GM18498 (cell line): ENCODE data around the gene VOPP1.

Source experiments
- ATAC-seq: cut with Tn5 transposase; IDR thresholded peaks from one replicate; pipeline ENCODE4 v1.9.1; 2021; ENCODE audit warnings: mild to moderate bottlenecking, moderate library complexity; ENCODE audit not compliant: unreplicated experiment

The VOPP1 gene

DNA sequence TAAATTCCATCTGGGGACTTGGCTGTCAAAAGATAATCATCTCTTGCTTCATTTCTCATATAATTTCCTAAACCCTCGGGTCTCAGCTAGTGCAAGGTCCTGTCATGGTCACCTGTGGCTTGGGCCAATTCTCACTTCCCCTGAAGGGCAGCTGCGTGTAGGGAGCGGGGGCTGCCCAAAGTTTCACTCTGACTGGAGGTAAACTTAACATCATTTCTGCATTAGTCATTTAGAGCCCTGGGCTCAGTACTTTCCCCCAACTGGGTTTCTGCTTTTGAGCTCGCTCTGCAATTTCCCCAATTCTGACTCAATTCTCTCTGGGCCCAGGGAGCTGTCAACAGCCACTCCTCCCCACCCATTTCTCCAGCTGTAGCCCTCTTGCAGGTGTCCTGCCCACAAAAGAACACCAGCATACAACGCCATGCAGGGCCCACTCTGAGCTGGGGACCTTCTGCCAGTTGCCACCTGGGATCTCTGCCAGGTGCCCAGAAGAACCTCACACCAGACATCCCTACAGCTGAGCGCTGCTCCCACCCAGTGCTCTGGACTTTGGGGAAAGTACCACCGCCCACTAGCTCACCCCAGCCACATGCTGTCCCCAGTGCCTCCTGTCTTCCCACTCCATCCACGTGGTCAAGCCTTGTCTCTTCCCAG lies 37.9 kb downstream of the VOPP1 start:
- ATAC-seq, result peak; percentile 73

- no peak for ATAC-seq
Measured at GRCh38 chr7:55533729-55534080, 38.6 kb downstream of the VOPP1 start.

DNA sequence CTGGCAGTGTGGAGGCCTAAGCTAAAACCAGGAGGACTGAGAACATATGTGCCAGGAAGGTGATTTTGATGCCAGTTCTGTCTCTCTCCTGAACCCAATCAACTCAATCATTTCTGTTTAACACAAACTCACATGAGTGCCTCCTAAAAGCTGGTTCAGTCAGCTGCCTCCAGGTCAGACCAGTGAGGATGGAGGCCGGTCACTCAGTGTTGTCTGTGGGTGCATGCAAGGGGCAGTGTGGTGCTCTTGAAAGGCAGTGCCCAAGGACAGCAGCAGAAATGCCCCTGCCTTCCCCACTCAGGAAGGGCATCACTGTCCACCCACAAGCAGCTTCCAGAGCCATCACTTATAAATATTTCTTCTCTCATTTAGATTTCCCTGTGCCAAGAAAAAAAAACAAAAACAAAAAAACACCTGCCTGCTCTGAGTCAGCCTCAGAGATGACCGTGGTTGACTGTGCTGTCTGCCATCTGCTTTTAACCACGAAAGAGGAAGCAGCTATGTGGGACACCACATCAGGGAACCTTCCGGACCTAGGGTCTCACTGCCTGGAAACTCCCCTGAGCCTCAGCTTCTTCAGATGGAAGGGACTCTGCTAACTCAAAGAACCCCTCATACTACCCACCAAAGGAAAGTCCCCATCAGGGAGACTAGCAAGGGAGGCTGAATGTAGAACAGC lies 39.1 kb downstream of the VOPP1 start:
- peak; percentile 66 for ATAC-seq

DNA sequence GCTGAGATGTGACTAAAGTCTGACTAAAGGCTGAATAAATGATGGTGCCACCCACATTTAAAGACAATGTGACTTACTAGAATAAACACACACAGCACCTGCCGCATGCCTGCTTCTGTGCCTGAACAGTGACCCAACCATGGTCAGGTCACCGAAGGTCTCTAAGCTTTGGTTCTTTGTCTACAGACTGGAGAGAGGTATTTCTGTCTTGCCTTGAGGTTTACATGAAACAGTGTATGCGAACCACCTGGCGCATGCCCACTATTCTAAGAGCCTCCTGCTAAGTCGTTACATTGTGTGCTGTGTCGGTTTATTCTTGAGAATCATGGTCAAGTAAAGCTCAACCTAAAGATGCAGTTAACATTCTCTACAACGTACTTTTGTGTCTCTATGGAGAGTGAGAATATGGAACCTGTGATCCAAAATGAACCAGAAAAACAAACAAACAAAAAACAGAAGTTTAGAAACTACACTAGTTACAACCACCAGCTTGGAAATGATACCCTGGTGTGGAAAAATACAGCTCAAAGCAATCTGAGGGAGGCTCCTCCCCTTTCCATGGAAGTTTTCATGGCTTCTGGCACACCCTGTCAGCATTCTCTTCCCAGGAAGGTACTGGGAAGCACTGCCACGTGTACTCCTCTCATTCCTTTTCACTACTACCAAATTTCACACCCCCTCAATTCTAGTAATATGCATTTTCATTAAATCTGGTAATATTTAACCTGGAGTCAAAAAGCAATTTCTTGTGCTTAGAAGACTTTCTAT lies 40.0 kb downstream of the VOPP1 start:
- ATAC-seq, result peak; percentile 13

- no peak for ATAC-seq
Measured at GRCh38 chr7:55531536-55531935, 40.8 kb downstream of the VOPP1 start.

- ATAC-seq, result no peak
Measured at GRCh38 chr7:55527307-55527706, 45.0 kb downstream of the VOPP1 start.

DNA sequence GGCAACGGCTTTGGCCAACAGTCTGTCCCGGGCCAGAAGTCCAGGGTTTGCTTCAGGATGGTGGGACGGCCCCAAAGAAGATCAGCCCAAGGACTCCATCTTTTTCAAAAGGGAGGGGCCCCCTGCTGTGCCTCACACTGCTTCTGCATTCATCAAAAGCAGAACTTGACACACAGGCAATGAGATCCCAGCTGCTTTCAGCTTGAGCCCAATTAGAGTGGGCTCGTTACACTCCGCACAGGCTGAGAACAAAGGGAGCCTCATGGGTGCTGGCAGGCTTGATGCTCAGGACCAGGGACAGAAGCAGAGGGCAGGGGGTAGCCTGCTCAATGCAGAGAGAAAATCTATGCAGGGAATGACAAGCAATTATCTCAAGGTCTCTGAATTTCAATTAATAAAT lies 45.5 kb downstream of the VOPP1 start:
- ATAC-seq, result peak; percentile 59

DNA sequence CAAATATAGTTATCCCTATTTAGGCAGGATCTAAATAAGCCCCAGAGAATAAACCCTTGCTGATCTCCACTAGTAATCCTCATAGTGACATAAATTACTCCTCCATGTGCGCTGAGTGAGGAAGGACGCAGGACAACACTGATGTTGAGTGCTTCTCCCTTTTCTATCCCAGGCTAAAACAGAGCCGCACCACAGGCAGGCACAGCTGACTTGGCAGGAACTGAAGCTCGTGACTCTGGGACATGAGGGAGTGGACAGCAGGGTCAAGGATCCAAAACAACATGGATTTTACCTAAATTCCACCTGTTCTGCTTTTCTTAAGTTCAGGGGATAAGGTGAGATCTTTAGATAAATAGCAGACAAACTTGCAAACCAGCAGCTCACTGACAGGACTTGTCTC lies 46.0 kb downstream of the VOPP1 start:
- no peak for ATAC-seq

- no peak for ATAC-seq
Measured at GRCh38 chr7:55524558-55525310, 47.6 kb downstream of the VOPP1 start.

DNA sequence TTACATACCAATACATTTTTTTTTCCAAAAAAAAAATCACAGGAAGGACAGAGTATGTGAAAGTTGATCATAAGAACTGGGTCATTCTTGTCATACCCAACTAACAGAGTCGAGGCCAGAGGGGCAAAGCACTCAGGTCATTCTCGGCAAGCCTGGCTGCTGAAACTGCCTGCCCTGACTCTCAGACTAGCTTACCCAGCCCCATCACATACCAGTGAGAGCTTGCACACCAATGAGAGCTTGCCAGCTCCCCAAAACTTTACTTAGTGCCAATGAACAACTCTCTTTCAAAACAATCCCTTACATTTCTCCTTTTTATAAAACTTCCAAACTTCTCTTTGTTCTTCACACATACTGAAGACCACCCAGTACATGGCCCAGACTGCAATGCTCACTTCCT lies 48.9 kb downstream of the VOPP1 start:
- no peak for ATAC-seq

GRCh38 chr7:55521917-55522902 lies 50.1 kb downstream of the VOPP1 start:
- ATAC-seq, result no peak

- no peak for ATAC-seq
Measured at GRCh38 chr7:55521512-55521911, 50.8 kb downstream of the VOPP1 start.

GRCh38 chr7:55520426-55521140 lies 51.7 kb downstream of the VOPP1 start:
- ATAC-seq, result no peak

DNA sequence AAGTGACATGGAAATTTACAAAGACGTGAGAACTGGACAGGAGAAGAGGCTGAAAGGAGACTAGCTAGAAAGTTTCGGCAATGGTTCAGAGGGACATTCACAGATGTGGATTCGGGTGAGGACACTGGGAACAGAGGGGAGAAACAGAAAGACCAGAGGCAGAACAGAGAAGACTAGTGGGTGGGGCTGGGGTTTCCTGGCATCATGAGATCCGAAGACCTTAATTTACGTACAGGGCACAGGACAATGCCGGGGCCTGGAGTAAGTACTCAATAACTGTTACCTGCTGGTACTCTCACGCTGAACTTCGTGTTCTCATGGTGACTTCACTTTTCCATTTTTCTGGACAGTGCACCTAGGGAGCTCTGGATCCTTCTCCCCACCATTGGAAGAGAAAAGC lies 53.5 kb downstream of the VOPP1 start:
- no peak for ATAC-seq

DNA sequence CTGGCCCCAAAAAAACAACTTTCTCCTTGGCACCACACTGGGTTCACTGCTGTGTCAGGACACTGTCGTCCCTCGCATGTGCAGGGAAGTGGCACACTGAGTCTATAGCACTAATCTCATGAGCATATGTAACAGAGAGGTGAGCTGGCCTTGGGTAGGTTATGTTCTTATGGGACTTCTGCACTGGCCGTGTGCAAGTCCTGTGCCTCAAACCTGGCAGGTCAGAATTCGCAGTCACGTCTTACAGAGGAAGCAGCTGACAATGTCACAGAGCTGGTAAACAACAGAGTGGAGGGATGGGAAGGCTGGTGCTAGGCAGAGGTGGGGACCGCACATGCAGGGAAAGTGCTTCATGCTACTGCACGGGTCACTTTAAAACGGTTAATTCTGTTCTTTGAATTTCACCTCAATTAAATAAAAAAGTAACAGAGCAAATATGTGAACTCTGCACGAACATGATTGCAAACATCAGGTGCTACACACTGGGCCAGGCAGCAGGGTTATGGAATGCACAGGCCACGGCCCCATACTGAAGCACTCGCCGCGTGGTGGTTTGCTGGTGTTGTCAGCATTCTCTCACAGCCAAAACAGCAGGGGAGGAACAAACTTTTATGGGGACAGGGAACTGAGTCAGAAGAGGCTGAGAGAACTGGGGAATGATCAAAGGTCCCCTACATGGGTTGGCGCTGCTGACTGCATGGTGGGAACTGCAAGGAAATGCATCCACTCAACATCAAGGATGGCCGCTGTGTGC lies 54.2 kb downstream of the VOPP1 start:
- no peak for ATAC-seq

DNA sequence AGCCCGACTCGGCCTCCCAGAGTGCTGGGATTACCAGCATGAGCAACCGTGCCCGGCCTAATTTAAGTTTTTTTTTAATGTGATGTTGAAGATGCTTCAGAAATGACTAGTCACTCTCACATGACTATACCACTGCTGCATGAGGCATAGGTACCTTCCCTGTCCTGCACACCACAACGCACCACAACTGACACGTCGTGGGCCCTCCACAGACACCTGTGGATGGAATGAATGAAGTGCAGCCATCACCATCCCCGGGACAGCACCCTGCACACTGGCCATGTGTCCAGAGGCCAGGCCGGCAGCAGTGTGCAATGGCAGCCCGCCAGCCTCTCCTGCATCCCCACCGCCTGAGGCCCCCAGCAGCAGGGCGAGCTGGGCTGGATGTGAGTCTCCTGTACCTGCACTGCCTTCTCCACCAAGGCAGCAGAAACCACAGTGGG lies 55.1 kb downstream of the VOPP1 start:
- ATAC-seq, result peak; percentile 69

DNA sequence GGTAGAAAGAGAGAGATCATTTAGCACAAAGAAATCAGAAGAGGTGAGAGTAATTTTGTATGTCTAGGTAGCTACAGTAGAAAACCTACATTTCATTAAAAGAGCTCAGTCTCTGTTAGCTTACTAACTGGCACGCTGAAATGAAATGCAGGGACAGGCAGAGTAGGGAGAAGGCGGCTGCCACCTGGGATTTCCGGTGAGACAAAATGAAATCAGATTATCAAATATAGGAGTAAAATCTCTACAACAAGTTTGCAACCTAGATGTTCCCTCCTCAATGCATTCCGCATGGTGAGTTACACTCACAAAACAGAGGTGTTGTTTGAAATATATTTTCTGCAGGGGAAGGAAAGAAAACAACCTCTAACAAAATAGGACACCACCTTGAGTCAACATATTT lies 55.9 kb downstream of the VOPP1 start:
- no peak for ATAC-seq

GRCh38 chr7:55515569-55516279 lies 56.6 kb downstream of the VOPP1 start:
- no peak for ATAC-seq
